Mammary epithelial cell (primary cell): Measurements from ENCODE around the gene PA2G4.

Experiments used
- EZH2 ChIP-seq: IDR thresholded peaks from 2 replicates; pipeline ENCODE4 v1.6.1; 2012; ENCODE audit warnings: low read length, inconsistent platforms, borderline replicate concordance
- TF ChIP-seq, protein P1 (sequence below), 2 donors: IDR thresholded peaks in 1 of 2; conservative IDR thresholded peaks in 1 of 2; 2 replicates each; pipeline ENCODE4 v1.5.1; 2011 to 2012; ENCODE audit warnings: inconsistent platforms in 2 of 2, low read length in 2 of 2, mild to moderate bottlenecking in 2 of 2, control low read depth in 1 of 2, low read depth in 1 of 2; ENCODE audit not compliant: insufficient read depth in 1 of 2; ENCODE audit errors: extremely low read depth in 1 of 2

DNA sequence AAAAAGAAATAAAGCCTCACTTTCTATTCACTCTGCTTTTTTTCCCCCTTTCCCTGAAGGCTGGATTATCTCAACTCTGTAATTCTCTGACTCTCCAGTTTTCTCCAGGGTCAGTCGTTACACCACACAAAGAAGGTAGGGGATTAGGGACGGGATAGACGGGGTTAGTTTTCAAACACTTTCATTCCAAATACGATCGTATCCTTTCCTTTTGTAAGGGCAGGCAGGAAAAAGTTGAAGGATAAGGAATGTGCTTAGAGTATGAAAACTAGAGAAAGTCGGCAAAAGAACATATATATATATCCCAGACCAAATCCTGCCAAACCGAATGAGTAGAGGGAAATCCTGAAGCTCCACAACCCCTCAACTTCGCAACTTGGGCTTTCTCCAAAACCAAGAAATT is 23.1 kb downstream of the PA2G4 start:
- TF ChIP-seq, protein P1, sequence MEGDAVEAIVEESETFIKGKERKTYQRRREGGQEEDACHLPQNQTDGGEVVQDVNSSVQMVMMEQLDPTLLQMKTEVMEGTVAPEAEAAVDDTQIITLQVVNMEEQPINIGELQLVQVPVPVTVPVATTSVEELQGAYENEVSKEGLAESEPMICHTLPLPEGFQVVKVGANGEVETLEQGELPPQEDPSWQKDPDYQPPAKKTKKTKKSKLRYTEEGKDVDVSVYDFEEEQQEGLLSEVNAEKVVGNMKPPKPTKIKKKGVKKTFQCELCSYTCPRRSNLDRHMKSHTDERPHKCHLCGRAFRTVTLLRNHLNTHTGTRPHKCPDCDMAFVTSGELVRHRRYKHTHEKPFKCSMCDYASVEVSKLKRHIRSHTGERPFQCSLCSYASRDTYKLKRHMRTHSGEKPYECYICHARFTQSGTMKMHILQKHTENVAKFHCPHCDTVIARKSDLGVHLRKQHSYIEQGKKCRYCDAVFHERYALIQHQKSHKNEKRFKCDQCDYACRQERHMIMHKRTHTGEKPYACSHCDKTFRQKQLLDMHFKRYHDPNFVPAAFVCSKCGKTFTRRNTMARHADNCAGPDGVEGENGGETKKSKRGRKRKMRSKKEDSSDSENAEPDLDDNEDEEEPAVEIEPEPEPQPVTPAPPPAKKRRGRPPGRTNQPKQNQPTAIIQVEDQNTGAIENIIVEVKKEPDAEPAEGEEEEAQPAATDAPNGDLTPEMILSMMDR (conservative IDR thresholded peaks at IDR 0.05 in 1 of 2, IDR thresholded peaks at IDR 0.05 in 1 of 2; ENCODE audit: extremely low read depth in 1 of 2, insufficient read depth in 1 of 2, low read depth in 1 of 2, low read length in 2 of 2) = no peak
- no peak for TF ChIP-seq EZH2
